Measurements from ENCODE around the gene EPS8L1. TPM values are rescaled to one million over a fixed set of nuclear protein-coding genes. Genes with fewer than 3 reads are reported as not detected.
"Not testable (repeated sequence)": the region's sequence is repeated elsewhere in the genome, so short reads cannot be mapped to it uniquely, and the experiment has no call there.

The EPS8L1 gene
- total RNA-seq, result 0.84 TPM

GRCh38 chr19:55075371-55075998 is at the start of gene EPS8L1:
Gene EPS8L1 (plus strand): TSS chr19:55075869. CDS start chr19:55076445, 576 bp downstream.
- Histone ChIP-seq H3K4me3 (ENCODE audit: low read length) (no peak within 1 kb of the TSS), H3K27me3 (ENCODE audit: insufficient read depth, low read length) (peaks cover 10% of the 10 kb centered on the region), H3K4me1 (ENCODE audit: insufficient read depth, low read length) (peaks cover 10% of the 10 kb centered on the region), H3K9me3 (ENCODE audit: low read depth, low read length) (no peaks in the 10 kb centered on the region)

GRCh38 chr19:55027140-55027471 is 48.6 kb upstream of the EPS8L1 start:
- not testable (repeated sequence) for H3K4me1 ChIP-seq (ENCODE audit: insufficient read depth, low read length); H3K27me3 ChIP-seq (ENCODE audit: insufficient read depth, low read length); H3K4me3 ChIP-seq (ENCODE audit: low read length); H3K9me3 ChIP-seq (ENCODE audit: low read depth, low read length)

DNA sequence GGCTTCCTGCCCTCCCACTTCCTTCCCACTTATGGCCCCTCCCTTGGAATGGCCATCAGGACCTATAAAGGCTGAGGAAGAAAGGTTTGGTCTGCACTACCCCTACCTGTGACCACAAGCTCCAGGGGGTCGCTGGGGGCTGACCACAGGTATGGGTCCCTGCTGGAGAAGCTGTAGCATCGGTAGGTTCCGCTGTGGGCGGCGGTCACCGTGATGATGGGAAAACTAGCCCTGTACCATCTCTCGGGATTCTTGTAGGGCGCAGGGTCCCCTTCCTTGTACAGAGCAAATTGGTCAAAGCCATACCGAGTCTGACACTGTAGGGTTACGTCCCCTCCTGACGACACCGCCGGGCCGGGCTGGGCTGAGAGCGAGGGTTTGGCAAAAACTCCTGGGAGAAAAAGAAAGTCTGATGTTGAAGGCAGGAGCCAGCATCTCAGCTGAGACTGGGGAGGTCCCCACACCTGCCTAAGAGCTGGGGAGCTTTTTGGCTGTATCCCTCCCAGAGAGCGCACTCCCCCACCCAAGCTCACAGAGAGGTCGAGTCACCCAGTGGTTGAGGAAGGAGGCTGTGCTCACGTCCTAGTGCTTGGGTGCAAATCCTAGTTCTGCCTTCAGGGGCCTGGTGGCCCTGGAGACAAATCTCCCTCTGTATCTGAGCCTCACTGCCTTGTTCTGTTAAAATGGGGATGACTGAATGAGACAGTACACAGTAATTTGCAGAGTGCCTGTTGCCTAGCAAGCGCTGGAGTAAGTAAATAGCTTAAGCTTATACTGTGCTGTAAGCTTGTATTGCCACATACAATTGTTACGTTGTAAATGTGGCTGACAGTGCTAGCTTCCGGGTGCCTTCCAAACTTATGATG is 48.0 kb upstream of the EPS8L1 start:
- Histone ChIP-seq H3K9me3 (ENCODE audit: low read depth, low read length) (no peaks in the 10 kb centered on the region), H3K4me1 (ENCODE audit: insufficient read depth, low read length) (no peaks in the 10 kb centered on the region), H3K27me3 (ENCODE audit: insufficient read depth, low read length) (no peaks in the 10 kb centered on the region), H3K4me3 (ENCODE audit: low read length) (no peak overlapping the region)

DNA sequence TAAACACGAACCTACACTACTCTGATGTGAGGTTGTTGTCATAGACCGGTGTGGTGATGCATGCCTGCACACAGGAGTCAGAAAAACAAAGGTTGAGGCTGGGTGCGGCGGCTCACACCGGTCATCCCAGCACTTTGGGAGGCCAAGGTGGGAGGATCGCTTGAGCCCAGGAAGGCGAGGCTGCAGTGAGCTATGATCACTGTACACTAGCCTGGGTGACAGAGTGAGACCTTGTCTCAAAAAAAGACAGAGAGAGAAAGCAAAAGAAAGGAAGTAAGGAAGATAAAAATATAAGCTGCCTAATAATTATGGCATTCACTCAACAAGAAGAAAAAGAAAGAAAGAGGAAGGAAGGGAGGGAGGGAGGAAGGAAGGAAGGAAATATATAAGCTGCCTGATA is 46.9 kb upstream of the EPS8L1 start:
- Histone ChIP-seq H3K9me3 (ENCODE audit: low read depth, low read length) (no peaks in the 10 kb centered on the region), H3K4me3 (ENCODE audit: low read length) (no peak overlapping the region), H3K4me1 (ENCODE audit: insufficient read depth, low read length) (no peaks in the 10 kb centered on the region), H3K27me3 (ENCODE audit: insufficient read depth, low read length) (no peaks in the 10 kb centered on the region)

GRCh38 chr19:55031178-55031577 is 44.5 kb upstream of the EPS8L1 start:
- Histone ChIP-seq H3K9me3 (ENCODE audit: low read depth, low read length) (no peaks in the 10 kb centered on the region), H3K4me1 (ENCODE audit: insufficient read depth, low read length) (no peaks in the 10 kb centered on the region), H3K4me3 (ENCODE audit: low read length) (no peak overlapping the region), H3K27me3 (ENCODE audit: insufficient read depth, low read length) (no peaks in the 10 kb centered on the region)

DNA sequence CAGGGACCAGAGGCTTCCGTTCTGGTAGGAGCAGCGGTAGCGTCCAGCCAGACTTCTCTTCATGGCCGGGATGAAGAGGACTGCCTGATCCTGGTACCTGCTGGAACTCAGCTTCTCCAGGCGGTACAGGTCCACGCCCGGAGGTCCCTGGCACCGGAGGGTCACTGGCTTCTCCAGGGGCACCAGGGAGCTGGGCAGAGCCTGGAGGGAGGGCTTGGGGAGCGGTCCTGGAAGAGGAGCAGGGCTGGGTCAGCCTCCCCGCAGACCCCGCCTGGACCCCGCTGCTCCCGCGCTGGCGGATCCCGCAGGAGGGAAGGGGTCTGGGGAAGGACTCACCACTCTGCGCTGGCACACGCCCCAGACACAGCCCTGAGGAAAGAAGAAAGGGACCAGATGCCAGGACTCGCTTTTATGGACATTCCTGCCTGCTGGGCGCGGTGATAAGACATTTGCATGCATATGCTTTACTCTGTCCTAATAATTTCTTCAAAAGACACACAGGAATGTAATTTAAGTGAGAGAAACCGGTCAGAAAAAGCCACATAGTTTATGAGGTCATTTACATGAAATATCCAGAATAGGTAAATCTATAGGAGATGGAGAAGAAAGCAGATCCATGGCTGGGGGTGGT is 43.4 kb upstream of the EPS8L1 start:
- H3K4me3 ChIP-seq (ENCODE audit: low read length), result no peak overlapping the region
- H3K27me3 ChIP-seq (ENCODE audit: insufficient read depth, low read length), result no peaks in the 10 kb centered on the region
- H3K9me3 ChIP-seq (ENCODE audit: low read depth, low read length), result no peaks in the 10 kb centered on the region
- no peaks in the 10 kb centered on the region for H3K4me1 ChIP-seq (ENCODE audit: insufficient read depth, low read length)

GRCh38 chr19:55032976-55033643 is 42.6 kb upstream of the EPS8L1 start:
- not testable (repeated sequence) for H3K27me3 ChIP-seq (ENCODE audit: insufficient read depth, low read length); H3K4me3 ChIP-seq (ENCODE audit: low read length); H3K4me1 ChIP-seq (ENCODE audit: insufficient read depth, low read length); H3K9me3 ChIP-seq (ENCODE audit: low read depth, low read length)

GRCh38 chr19:55034751-55035150 is 40.9 kb upstream of the EPS8L1 start:
- no peaks in the 10 kb centered on the region for H3K27me3 ChIP-seq (ENCODE audit: insufficient read depth, low read length)
- H3K4me3 ChIP-seq (ENCODE audit: low read length), result no peak overlapping the region
- H3K9me3 ChIP-seq (ENCODE audit: low read depth, low read length), result no peaks in the 10 kb centered on the region
- no peaks in the 10 kb centered on the region for H3K4me1 ChIP-seq (ENCODE audit: insufficient read depth, low read length)

GRCh38 chr19:55036058-55036457 is 39.6 kb upstream of the EPS8L1 start:
- Histone ChIP-seq H3K9me3 (ENCODE audit: low read depth, low read length) (no peaks in the 10 kb centered on the region), H3K27me3 (ENCODE audit: insufficient read depth, low read length) (no peaks in the 10 kb centered on the region), H3K4me3 (ENCODE audit: low read length) (no peak overlapping the region), H3K4me1 (ENCODE audit: insufficient read depth, low read length) (peaks cover under 1% of the 10 kb centered on the region)

DNA sequence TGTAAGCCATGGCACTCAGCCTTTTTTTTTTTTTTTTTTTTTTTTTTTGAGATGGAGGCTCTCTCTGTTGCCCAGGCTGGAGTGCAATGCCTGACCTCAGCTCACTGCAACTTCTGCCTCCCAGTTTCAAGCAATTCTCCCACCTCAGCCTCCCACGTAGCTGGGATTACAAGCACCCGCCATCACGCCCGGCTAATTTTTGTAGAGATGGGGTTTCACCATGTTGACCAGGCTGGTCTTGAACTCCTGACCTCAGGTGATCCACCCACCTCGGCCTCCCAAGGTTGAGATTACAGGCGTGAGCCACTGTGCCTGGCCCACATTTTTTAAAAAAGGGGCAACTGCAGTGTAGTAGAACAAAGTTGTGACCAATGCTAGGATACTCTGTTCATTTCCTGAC is 38.1 kb upstream of the EPS8L1 start:
- not testable (repeated sequence) for H3K27me3 ChIP-seq (ENCODE audit: insufficient read depth, low read length); H3K9me3 ChIP-seq (ENCODE audit: low read depth, low read length); H3K4me3 ChIP-seq (ENCODE audit: low read length)
- H3K4me1 ChIP-seq (ENCODE audit: insufficient read depth, low read length), result peaks cover 16% of the 10 kb centered on the region

GRCh38 chr19:55040654-55041053 is 35.0 kb upstream of the EPS8L1 start:
- H3K4me1 ChIP-seq (ENCODE audit: insufficient read depth, low read length), result peaks cover 18% of the 10 kb centered on the region
- not testable (repeated sequence) for H3K4me3 ChIP-seq (ENCODE audit: low read length); H3K27me3 ChIP-seq (ENCODE audit: insufficient read depth, low read length); H3K9me3 ChIP-seq (ENCODE audit: low read depth, low read length)

- Histone ChIP-seq H3K27me3 (ENCODE audit: insufficient read depth, low read length) (no peaks in the 10 kb centered on the region), H3K9me3 (ENCODE audit: low read depth, low read length) (no peaks in the 10 kb centered on the region), H3K4me3 (ENCODE audit: low read length) (no peak overlapping the region), H3K4me1 (ENCODE audit: insufficient read depth, low read length) (peaks cover 18% of the 10 kb centered on the region)
Observed at GRCh38 chr19:55041244-55041626, 34.4 kb upstream of the EPS8L1 start.

GRCh38 chr19:55041627-55042343 is 33.9 kb upstream of the EPS8L1 start:
- H3K27me3 ChIP-seq (ENCODE audit: insufficient read depth, low read length), result no peaks in the 10 kb centered on the region
- H3K4me1 ChIP-seq (ENCODE audit: insufficient read depth, low read length), result peaks cover 18% of the 10 kb centered on the region
- no peak overlapping the region for H3K4me3 ChIP-seq (ENCODE audit: low read length)
- H3K9me3 ChIP-seq (ENCODE audit: low read depth, low read length), result no peaks in the 10 kb centered on the region

DNA sequence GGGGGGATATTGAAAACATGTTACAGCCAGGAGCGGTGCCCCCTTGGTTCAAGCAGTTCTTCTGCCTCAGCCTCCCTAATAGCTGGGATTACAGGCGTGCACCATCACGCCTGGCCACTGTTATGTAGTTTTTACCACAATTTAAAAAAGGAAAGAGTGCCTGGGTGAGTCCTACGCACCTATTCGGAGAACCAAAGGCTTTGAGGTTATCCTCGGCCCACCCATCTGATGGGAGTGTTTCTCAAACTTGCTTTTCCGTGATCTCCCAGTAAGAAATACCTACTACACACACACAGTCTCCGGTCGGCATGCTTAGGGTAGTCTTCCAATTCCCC is 33.4 kb upstream of the EPS8L1 start:
- no peak overlapping the region for H3K4me3 ChIP-seq (ENCODE audit: low read length)
- no peaks in the 10 kb centered on the region for H3K27me3 ChIP-seq (ENCODE audit: insufficient read depth, low read length)
- peaks cover 18% of the 10 kb centered on the region for H3K4me1 ChIP-seq (ENCODE audit: insufficient read depth, low read length)
- H3K9me3 ChIP-seq (ENCODE audit: low read depth, low read length), result no peaks in the 10 kb centered on the region

DNA sequence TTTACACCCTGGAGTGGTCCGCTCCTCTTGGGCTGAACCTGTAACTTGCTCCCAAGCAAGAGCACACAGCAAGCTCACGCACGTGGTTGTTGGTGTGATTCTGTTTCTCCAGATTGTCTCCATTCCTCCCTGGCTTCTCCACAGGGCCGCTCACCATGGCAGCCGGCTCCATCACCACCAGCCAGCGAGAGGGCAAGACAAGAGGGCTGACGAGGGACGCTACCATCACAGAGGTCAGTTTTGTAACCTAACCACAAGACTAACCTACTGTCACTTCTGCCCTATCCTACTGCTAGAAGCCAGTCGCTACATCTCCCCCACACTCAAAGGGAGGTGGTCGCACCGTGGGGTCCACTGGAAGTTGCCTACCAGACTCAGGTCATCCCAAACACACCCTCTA is 33.0 kb upstream of the EPS8L1 start:
- Histone ChIP-seq H3K4me3 (ENCODE audit: low read length) (no peak overlapping the region), H3K9me3 (ENCODE audit: low read depth, low read length) (no peaks in the 10 kb centered on the region), H3K27me3 (ENCODE audit: insufficient read depth, low read length) (no peaks in the 10 kb centered on the region), H3K4me1 (ENCODE audit: insufficient read depth, low read length) (peaks cover 18% of the 10 kb centered on the region)
